ENCODE measurements around the gene NOL8. TPM values are rescaled to one million over a fixed set of nuclear protein-coding genes. Genes with fewer than 3 reads are reported as not detected.
A peak's percentile ranks its signal among the peaks of the same experiment; 100 is the strongest.

NOL8 gene
- total RNA-seq, 1 donor from 2014 or later, result 34.9 TPM

Small RNA genes within 50 kb of the gene (microRNA-seq; reads per million reads assigned to microRNA genes)
- 4.7 reads per million, percentile 30 among the genes with 10 or more reads in this experiment for gene MIR3651 (ENCODE audit: unreplicated experiment)

Other genes with a start within 250 kb of the NOL8 start
- gene SPTLC1, start 209.9 kb downstream of the NOL8 start, total RNA-seq (ENCODE audit: unreplicated experiment), result 45.9 TPM
- gene IARS1, start 31.7 kb downstream of the NOL8 start, total RNA-seq (ENCODE audit: unreplicated experiment), result 160 TPM
- 5.7 TPM for gene CENPP, start 603 bp upstream of the NOL8 start, total RNA-seq (ENCODE audit: unreplicated experiment)
- gene OGN, start 79.2 kb upstream of the NOL8 start, total RNA-seq (ENCODE audit: unreplicated experiment), result not detected
- not detected for gene OMD, start 99.1 kb upstream of the NOL8 start, total RNA-seq (ENCODE audit: unreplicated experiment)
- not detected for gene ASPN, start 157.2 kb upstream of the NOL8 start, total RNA-seq (ENCODE audit: unreplicated experiment)
- gene ECM2, start 210.6 kb upstream of the NOL8 start, total RNA-seq (ENCODE audit: unreplicated experiment), result 0.20 TPM